UCSD-AML1 (cell line): ENCODE results near the gene KDM3A.
"Not testable (repeated sequence)": the region's sequence is repeated elsewhere in the genome, so short reads cannot be mapped to it uniquely, and the experiment has no call there.

ENCODE experiments used
- DNase-seq: peaks from one replicate; lab custom pipeline; 2025; ENCODE audit not compliant: unreplicated experiment; lab: John Stamatoyannopoulos, UW

Gene KDM3A

DNA sequence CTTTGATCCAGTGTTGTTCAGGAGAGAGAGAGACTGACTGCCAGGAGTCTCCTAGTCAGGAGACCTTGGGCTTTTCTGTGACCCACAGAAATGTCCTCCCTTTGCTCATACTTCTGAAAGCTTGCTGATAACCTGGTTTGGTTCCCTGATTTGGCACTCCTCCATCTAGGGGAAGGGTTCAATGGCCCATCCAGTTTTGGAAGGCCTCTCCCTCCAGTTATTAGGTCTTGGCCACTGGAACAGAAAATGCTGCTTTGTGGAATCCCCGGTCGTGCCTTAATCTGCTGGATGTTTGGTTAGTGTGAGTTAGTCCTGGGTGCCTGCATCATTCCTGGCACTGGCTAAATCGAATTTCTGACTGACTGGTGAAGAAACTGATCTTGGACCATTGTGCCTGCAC, 35.7 kb downstream of the KDM3A start:
- no peak for DNase-seq

DNA sequence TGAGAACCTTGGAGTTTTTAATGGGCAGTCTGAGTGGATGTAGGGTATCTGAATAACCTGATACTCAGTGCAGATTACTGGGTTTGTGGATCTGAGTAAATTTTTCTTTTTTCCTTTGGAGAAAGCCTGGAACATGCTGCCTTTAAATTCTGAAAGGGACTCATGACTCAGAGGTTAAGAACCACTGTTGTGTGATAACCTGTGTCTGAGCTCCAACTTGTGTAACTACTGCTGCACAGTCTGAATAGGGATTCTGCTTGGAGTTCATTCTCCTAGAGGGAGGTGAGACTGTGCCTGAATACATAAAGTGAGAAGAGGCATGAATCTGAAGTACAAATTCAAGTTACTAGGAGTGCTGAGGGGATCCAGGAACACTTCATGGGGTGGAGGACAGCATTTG, 36.2 kb downstream of the KDM3A start:
- DNase-seq, result no peak

DNA sequence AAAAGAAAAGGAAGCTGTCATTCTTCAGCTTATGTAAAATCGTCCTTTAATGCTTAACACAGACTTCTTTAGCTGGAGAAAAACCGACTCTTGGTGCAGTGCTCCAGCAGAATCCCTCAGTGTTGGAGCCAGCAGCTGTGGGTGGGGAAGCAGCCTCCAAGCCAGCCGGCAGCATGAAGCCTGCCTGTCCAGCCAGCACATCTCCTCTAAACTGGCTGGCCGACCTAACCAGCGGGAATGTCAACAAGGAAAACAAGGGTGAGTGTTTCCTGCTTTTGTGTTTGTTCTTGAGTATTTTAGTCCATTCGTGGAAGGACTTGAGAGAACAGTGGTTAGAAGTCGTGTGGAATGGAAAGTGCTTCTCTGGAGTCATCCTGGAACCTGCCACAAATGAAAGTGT, 38.9 kb downstream of the KDM3A start:
- no peak for DNase-seq

DNA sequence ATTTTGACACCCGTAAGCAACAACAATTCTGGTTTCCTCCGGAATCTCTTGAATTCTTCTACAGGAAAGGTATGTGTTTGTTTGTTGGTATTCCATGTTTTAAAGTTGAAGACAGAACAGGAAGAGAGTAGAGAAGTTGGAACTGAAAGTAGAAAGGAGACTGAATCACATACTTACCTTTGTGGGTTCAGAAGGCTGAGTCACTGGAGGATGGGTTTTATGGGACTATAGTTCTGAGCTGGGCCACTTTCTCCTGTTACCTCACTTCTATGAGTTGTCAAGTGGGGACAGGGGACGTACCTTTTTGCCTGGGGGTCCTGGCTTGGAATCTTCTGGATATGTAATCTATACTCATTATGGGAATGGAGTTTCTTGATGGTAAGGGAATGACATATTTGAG, 40.9 kb downstream of the KDM3A start:
- DNase-seq, result no peak

DNA sequence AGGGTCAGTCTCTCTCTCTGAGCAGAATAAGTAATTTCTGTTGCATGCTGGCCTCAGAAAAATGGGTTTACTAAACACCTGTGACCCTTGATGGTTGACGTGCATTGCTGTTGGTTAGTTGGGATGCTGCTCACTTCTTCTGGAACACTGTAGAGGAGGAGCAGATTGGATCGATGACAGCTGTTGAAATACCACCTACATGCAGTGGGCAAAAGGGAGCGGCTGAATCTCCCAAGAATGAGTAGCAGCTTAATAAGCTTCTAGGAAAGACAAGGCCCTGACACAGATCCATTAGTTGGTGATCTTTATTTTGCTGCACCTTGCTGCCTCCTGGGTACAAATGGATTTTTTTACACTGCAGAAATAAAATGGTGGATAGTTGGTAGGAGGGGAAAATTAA, 43.2 kb downstream of the KDM3A start:
- no peak for DNase-seq

DNA sequence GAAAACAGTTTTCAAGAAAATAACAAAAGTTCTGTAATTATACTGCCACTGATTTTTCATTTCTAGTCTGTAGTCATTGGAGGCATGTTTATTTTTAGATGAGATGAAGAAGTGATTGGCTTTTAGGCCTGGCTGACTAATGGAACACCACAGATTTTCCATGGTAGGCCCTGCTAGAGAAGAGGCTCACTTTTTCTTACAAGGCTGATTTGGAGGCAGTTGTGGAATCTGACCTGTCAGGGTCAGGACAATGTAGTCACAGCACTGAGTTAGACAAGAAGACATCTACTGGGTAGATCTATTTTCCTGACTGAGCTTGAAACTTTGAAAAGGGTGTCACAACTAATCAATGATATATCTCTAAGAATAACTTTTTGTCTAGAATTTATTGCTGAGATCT, 43.9 kb downstream of the KDM3A start:
- no peak for DNase-seq

DNA sequence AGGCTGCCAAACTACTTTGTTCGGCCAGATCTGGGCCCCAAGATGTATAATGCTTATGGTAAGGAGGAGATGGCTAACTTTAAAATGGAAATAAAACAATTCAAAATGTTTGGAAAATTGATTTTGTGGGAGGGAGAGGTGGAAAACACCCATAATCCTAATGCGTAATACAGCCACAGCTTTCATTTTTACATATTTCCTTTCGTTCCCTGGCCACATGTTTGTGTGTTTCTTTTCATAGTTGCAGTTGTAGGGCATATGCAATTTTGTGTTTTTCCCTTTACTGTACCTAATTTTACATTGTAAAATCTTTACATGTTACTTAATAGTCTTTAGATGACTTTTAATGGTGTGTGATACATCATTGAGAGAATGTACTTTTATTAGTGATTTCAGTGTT, 44.6 kb downstream of the KDM3A start:
- DNase-seq, result no peak

DNA sequence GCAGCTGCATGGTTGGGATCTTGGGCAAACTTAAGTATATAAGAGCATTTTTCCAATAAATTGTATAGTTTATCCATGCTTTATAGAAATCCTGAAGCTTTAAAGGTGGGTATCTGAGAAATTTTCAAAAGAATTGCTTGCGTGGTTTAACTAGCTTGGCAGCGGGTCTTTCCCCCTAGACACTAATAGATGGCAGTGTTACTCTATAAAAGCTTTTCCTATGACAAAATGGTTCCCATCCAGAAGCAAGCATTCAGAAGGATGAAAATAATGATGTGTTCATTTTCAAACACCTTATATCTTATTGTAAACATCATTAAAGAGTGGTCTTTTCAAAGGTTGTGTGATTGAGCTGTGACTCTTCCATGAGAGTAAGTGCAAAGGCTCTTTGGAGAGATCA, 45.9 kb downstream of the KDM3A start:
- no peak for DNase-seq

DNA sequence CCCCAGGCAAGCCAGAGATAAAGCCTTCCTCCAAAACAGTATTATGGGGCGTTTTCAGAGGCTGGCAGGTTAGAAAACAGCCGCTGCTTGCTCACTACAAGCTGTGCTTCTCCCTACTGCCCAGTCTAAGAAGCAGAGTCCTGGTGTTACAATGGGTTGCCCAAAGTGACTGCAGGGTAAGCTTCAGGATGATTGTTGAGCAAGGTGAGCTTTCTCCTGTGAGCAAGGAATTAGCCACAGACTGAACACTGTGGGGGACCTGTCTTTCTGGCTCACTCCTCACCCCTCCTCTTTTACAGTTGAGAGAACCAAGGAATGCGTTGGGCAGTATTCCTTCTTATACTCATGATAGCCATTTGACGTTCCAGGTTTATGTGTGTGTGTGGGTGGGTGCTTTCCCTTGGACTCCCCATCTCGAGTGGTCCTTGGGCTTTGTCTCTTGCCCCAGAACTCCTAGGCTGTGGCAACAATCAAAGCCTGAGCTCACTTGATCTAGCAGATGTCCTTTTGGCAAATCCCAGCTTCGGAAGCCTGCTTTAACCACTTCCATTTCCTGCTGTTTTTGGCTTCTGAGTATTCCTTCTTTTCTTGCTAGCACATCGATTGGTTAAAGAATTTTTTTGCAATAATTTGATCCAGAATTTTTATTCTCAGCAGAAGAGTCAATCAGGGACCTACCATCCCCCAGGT, 47.5 kb downstream of the KDM3A start:
- DNase-seq, result no peak

DNA sequence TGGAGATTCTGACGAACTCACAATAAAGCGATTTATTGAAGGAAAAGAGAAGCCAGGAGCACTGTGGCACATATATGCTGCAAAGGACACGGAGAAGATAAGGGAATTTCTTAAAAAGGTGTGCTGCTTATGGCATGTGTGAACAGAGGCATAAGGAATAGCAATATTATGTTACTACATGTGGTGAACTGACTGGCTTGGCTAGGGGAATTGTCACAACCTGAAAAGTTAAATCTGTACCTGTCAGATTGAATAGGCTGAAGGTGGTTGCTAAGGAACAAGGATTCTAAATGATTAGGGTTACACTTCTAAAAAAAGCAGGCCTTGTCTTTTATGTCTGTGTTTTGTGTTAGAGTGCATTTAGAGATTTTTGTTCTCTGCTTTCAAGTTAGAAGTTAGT, 48.4 kb downstream of the KDM3A start:
- DNase-seq, result no peak

DNA sequence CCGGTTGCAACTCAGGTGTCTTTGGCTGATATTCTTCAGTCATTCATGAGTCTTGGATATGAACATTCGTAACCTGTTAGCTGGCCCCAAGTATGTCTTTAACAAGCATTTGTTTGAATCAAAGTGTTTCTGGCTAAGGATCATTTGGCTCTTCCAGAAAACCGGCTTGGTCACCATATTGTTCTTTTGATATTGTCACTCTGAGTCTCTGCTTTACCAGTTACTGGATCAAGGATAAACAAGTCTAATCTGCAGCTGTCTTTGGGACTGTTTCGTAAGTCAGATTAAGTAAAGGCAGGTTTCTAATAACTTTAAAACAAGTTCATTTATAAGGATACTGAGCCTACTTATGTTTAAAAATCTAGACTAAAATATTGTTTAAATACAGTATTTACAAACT, 49.1 kb downstream of the KDM3A start:
- DNase-seq, result no peak

DNA sequence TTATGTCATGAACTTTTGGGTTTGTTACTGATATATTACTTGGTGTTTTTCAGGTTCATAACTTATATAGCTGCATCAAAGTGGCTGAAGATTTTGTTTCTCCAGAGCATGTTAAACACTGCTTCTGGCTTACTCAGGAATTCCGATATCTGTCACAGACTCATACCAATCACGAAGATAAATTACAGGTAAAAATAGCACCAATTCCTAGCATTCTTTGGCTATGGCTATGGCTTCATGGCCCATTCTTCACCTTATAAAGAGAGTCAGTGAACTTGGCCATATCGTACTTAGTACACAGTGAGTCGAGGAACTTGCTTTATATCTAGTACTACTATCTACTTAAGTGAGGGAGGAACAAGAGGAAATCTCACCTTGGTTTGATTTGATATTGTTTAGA, 49.9 kb downstream of the KDM3A start:
- no peak for DNase-seq

DNA sequence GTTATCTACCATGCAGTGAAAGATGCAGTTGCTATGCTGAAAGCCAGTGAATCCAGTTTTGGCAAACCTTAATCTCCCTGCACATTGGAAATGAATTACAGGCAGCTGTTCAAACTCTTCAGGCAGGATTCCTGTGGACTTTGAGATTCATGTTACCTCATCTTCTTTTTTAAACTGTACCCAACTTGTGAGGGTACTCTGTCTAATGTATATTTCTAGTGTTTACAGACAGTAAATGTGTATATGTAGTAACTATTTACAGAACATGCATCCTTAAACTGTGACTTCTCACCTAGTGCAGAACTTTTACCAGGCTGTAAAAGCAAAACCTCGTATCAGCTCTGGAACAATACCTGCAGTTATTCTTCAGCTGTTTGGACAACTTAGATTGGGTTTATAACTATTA, 50.9 kb downstream of the KDM3A start:
- no peak for DNase-seq

DNA sequence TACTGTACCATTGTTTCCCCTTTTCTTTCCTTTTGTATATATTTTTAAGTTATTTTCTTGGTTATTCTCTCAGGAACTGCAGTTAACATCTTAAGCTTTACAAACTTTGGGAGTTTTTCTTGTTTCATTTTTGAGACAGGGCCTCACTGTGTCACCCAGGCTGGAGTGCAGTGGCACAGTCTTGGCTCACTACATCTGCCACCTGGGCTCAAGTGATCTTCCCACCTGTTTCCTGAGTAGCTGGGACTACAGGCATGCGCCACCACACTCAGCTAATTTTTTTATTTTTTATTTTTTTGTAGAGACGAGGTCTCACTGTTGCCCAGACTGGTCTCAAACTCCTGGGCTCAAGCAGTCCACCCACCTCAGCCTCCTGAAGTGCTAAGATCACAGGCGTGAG, 55.2 kb downstream of the KDM3A start:
- not testable (repeated sequence) for DNase-seq

DNA sequence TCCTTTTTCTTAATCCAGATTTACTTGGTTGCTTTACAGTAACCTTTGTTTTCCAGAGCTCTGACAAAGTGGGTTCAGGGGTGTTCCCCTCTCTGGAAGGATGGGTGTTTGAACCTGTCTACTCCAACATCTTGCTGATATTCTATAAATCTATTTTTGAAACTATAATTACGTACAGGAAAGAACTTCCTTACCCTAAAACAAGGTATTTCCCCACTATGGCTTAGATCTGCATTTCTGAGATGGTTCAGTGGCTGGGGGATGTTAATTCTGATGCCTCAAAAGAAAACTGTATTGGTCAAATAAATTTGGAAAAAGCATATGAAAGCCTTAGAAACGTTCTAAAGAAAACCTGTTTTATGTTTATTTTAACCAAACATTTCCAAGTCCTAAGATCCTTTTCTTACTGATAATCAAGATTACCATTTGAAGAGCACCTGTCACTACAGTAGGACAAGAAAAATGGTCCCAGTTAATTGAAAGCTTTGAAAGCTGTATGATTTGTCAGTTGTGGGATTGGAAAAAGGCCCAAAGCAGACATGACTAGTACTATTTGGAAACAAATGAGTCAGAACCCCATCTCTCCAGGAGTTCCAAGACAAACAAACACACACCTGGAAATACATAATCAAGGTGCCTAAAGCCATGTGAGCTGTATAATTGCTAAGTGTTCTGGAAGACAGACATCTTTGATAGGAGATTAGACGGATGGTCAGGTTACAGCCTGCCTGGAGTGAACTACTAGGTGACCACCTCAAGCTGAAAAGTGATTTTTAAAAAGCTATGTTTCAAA, 57.5 kb downstream of the KDM3A start:
- no peak for DNase-seq

DNA sequence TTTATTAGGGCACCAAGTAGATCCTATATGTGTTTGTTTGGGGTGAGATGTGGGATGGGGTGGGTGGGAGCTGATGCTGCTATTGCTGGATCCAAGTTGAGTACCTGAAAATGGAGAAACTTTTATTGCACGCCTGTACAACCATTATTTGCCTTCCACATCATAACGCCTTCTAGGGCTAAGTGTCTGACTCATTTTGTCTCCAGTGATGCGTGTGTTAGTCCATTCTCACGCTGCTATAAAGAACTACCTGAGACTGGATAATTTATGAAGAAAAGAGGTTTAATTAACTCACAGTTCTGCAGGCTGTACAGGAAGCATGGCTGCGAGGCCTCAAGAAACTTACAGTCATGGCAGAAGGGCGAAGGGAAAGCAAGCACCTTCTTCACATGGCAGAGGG, 58.2 kb downstream of the KDM3A start:
- no peak for DNase-seq

DNA sequence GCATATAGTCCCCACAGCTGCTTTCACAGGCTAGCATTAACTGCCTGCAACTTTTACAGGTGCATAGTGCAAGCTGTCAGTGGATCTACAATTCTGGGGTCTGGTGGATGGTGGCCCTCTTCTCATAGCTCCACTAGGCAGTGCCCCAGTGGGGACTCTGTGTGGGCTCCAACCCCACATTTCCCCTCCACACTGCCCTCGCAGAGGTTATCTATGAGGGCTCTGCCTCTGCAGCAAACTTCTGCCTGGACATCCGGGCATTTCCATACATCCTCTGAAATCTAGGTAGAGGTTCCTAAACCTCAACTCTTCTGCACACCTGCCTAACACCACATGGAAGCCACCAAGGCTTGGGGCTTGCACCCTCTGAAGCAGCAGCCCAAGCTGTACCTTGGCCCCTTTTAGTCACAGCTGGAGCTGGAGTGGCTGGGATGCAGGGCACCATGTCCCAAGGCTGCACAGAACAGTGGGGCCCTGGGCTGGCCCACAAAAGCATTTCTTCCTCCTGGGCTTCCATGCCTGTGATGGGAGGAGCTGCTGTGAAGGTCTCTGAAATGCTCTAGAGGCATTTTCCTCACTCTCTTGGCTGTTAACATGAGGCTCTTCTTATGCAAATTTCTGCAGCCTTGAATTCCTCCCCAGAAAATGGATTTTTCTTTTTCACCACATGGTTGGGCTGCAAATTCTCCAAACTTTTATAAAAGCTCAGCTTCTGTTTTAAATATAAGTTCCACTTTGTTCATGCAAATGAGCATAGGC, 59.3 kb downstream of the KDM3A start:
- no peak for DNase-seq

DNA sequence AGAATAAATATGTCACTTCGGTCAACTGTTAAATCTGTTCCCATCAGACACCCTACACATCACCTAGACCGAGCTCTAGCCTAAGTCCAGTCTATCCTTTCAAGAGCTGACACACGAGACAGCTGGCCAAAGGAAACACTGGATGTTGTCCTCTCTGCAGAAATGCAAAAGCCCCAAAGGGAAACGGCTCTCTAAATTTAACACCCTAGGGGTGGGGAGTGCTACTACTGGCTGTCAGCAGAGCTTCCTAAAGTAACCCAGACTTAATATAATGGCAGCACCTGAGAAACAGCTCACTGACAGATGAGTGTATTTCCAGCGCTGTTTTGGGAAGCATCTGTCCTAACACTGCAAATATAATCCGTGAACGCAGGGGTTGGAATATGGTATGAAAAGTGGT, 66.4 kb downstream of the KDM3A start:
- no peak for DNase-seq

DNA sequence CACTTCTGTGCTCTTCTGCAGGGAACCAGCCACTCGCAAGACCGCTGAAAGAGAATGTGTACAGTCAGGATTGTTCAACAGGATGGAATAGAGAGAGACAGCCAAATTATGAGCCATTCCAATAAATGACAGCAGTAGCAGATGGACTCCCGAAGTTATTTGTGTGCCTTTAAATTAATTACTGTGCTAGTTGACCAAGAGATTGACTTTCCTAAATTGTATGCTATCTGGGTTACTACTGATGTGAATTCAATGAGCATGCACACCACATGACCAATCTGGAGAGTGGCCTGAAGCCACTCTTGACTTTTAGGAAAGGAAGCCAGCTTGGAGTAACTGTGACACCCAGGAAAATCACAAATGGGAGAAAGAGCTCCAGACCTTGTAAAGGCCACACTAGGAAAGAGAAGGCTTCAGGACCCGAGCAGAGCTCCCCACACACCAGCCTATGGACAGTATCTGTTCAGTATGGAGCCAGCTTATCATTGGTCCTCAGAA, 69.3 kb downstream of the KDM3A start:
- no peak for DNase-seq

DNA sequence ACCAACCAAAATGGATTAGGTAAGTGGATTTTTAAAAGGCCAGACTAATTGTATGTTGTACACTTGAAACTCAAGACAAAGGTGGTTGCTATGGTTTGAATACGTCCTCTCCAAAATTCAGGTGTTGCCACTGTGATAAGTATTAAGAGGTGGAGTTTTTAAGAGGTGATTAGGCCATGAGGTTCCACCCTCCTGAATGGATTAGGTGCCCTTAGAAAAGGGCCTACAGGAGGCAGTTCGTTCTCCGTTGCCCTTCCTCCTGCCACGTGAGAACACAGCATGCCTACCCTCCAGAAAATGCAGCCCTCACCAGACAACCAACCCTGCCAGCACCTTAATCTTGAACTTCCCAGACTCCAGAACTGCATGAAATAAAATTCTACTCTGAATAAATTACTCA, 70.9 kb downstream of the KDM3A start:
- no peak for DNase-seq

DNA sequence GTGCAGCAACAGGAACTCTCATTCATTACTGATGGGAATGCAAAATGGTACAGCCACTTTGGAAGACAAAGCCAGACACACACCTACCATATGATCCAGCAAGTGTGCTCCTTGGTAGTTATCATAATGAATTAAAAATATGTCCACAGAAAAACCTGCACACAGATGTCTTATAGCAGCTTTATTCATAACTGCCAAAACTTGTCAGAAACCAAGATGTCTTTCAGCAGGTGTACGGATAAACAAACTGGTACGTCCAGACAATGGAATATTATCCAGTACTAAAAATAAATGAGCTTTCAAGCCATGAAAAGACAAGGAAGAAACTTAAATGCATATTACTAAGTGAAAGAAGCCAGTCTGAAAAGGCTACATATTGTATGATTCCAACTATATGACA, 71.7 kb downstream of the KDM3A start:
- DNase-seq, result no peak
